Middle frontal gyrus (tissue), 1 donor: ENCODE measurements around the gene RBL1.
"Not testable (repeated sequence)": the region's sequence is repeated elsewhere in the genome, so short reads cannot be mapped to it uniquely, and the experiment has no call there.

ENCODE experiments used
- DNase-seq: peaks from one replicate; pipeline ENCODE4 v3.0.0-alpha.2; 2015; ENCODE audit warnings: low spot score; ENCODE audit errors: extremely low spot score

Gene RBL1

DNA sequence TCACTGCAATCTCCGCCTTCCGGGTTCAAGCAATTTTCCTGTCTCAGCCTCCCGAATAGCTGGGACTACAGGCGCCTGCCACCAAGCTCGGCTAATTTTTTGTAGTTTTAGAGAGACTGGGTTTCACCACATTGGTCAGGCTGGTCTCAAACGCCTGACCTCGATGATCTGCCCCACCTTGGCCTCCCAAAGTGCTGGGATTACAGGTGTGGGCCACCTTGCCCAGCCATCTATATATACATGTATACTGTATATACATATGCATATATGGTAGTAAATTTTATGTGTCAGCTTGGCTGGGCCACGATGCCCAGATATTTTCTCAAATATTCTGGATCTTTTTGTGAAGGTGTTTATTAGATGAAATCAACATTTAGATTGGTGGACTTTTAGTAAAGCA lies 18.8 kb downstream of the RBL1 start:
- DNase-seq = no peak

DNA sequence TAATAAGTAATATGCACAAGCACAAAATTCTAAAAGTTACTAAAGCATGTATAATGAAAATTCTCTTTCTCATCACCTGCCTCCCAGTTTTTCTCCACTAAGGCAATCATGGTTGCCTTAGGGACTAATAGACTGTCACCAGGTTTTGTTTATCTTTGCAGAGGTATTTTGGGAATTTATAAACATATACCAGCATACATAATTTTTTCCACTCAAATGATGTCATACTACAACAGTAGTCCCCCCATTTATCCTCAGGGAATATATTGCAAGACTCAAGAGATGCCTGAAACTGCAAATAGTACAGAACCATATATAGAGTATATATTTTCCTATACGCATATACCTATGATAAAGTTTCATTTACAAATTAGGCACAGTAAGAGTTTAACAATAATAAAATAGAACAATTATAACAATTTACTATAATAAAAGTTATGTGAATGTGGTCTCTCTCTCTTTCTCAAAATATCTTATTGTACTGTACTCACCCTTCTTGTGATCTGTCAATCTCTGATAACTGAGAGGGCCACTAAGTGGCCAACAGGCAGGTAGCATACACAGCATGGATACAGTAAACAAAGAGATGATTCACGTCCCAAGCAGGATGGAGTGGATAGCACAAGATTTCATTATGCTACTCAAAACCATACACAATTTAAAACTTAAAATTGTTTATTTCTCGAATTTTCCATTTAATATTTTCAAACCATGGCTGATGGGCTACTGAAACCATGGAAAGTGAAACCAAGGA lies 19.7 kb downstream of the RBL1 start:
- no peak for DNase-seq

DNA sequence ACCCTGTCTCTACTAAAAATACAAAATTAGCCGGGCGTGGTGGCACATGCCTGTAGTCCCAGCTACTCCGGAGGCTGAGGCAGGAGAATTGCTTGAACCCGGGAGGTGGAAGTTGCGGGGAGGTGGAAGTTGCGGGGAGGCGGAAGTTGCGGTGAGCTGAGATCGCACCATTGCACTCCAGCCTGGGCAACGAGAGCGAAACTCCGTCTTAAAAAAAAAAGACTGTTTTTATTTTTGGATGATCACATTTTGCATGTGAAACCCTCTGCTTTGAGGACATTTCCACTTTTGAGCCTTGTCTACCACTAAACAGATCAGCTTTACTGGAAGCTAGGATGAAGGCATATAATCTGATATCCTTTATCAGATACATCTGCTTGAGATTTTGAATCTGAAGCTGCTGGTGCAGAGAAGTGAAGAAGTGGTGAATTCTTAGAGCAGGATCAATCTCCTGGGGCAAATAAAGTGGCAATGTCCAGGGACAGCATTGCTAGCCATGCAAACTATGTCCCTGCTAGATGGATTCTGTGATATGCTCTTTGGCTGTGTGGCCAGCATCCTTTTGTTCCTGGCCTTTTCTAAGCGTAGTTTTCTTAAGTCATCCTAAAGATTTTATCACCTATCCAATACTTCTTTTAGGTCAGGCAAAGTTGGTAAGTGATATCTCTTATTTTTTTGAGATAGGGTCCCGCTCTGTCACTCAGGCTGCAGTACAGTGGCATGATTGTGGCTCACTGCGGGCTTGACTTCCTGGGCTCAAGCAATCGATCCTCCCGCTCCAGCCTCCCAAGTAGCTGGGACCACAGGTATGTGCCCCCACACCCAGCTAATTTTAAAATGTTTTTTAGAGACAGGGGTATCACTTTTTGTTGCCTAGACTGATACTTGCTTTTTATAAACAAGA lies 23.3 kb downstream of the RBL1 start:
- no peak for DNase-seq

- no peak for DNase-seq
Measured at GRCh38 chr20:37071481-37071911, 24.3 kb downstream of the RBL1 start.

DNA sequence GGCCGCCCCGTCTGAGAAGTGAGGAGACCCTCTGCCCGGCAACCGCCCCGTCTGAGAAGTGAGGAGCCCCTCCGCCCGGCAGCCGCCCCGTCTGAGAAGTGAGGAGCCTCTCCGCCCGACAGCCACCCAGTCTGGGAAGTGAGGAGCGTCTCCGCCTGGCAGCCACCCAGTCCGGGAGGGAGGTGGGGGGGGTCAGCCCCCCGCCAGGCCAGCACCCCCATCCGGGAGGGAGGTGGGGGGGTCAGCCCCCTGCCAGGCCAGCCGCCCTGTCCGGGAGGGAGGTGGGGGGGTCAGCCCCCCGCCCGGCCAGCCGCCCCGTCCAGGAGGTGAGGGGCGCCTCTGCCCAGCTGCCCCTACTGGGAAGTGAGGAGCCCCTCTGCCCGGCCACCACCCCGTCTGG lies 26.2 kb downstream of the RBL1 start:
- DNase-seq = not testable (repeated sequence)

GRCh38 chr20:37066168-37066567 lies 29.6 kb downstream of the RBL1 start:
- DNase-seq = no peak

GRCh38 chr20:37055276-37055675 lies 40.5 kb downstream of the RBL1 start:
- DNase-seq = no peak

- DNase-seq = no peak
Measured at GRCh38 chr20:37053230-37053950, 42.4 kb downstream of the RBL1 start.

DNA sequence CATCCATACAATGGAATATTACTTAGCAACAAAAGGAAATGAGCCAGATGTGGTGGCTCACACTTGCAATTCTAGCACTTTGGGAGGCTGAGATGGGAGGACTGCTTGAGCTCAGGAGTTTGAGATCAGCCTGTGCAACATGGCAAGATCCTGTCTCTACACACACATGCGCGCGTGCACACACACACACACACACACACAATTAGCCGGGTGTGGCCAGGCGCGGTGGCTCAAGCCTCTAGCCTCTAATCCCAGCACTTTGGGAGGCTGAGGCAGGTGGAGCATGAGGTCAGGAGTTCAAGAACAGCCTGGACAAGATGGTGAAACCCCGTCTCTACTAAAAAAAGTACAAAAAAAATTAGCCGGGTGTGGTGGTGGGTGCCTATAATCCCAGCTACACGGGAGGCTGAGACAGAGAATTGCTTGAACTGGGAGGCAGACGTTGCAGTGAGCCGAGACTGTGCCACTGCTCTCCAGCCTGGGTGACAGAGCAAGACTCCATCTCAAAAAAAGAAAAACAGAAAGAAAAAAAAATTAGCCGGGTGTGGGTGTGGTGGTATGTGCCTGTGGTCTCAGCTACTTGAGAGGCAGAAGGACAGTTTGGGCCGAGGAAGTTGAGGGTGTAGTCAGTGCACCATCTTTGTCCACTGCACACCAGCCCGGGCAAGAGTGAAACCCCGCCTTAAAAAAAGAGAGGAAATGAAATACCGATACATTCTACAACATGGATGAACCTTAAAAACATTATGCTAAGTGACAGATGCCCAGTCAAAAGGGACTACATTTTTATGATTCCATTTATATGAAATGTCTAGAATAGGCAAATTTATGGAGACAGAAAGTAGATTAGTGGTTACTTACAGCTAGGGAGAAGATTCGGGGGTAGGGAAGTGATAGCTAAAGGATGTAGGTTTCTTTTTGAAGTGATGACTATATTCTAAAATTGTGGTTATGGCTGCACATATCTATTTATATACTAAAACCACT lies 52.5 kb downstream of the RBL1 start:
- DNase-seq = no peak

DNA sequence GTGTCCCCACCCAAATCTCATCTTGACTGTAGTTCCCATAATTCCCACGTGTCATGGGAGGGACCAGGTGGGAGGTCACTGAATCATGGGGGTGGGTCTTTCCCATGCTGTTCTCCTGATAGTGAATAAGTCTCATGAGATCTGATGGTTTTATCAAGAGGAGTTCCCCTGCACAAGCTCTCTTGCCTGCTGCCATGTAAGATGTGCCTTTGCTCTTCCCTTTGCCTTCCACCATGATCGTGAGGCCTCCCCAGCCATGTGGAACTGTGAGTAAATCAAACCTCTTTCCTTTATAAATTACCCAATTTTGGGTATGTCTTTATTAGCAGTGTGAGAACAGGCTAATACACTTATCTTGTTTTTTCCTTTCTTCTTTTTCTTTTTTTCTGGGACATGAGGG lies 56.4 kb downstream of the RBL1 start:
- DNase-seq = not testable (repeated sequence)

GRCh38 chr20:37032077-37032476 lies 63.7 kb downstream of the RBL1 start:
- DNase-seq = no peak

DNA sequence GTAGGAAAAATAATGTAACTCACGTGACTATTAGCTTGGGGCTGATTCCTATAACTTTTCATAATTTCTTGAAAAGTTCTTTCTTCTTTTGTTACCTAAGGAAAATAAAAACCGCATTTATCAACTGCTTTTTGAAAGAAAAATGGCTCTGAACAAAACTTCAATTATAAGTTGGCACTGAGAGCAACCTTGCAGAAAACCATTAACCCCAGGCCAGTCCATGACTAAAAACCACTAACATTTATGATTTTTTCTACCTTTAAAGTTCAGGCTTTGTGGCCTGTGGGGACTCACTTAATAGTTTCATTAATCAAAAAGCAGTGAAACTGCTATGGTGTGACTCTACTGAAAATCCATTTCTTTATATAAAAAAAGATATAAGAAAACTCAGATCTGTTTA lies 75.2 kb downstream of the RBL1 start:
- no peak for DNase-seq

- DNase-seq = not testable (repeated sequence)
Measured at GRCh38 chr20:37012631-37013030, 83.2 kb downstream of the RBL1 start.

GRCh38 chr20:37011858-37012257 lies 83.9 kb downstream of the RBL1 start:
- not testable (repeated sequence) for DNase-seq

- DNase-seq = no peak
Measured at GRCh38 chr20:37011147-37011546, 84.7 kb downstream of the RBL1 start.

DNA sequence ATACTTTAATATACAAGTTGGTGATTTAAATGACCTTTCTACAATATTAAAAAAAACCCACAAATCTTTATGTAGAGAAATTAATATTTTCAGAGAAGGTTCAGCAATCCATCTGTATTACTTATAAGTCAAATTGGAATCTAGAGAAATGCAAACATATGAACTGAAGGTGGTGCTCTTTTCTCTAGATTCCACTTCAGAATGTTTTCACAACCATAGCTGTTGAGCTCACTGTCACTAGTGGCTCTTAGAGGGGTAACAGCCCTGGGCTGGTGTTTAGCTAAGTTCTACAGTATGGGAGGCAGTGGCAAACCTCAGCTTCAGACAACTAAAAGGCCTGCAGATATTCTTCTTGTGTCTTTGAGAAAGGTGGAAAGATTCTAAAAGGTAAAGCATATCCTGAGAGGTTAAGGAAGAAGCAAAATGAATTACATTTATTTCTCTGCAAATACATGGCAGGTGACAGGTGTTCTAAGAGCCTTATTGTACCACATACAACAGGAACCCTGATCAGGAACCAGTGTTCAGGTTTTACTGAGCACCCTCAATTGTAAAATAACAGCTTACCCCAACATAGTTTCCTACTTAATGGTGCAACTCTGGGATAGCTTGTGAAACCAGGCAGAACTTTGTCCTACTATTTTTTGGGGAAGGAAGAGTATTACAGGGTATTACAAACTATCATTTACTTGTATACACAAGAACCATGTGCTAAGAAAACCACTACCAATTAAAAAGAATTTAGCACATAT lies 87.7 kb downstream of the RBL1 start:
- no peak for DNase-seq

- not testable (repeated sequence) for DNase-seq
Measured at GRCh38 chr20:37005062-37005942, 90.5 kb downstream of the RBL1 start.

GRCh38 chr20:37001634-37002033 lies 94.2 kb downstream of the RBL1 start:
- not testable (repeated sequence) for DNase-seq

DNA sequence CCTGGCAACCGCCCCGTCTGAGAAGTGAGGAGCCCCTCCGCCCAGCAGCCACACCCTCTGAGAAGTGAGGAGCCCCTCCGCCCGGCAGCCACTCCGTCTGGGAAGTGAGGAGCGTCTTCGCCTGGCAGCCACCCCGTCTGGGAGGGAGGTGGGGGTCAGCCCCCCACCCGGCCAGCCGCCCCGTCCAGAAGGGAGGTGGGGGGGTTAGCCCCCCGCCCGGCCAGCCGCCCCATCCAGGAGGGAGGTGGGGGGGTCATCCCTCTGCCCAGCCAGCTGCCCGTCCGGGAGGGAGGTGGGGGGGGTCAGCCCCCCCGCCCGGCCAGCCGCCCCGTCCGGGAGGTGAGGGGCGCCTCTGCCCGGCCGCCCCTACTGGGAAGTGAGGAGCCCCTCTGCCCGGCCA lies 95.6 kb downstream of the RBL1 start:
- DNase-seq = not testable (repeated sequence)
